ENCODE data around the gene TLR9.

Gene TLR9

GRCh38 chr3:52173101-52173500 is 52.3 kb downstream of the TLR9 start:
- DNase-seq (ENCODE audit: low spot score): no peak

- no peak for DNase-seq (ENCODE audit: low spot score)
Measured at GRCh38 chr3:52172262-52172757, 53.1 kb downstream of the TLR9 start.

DNA sequence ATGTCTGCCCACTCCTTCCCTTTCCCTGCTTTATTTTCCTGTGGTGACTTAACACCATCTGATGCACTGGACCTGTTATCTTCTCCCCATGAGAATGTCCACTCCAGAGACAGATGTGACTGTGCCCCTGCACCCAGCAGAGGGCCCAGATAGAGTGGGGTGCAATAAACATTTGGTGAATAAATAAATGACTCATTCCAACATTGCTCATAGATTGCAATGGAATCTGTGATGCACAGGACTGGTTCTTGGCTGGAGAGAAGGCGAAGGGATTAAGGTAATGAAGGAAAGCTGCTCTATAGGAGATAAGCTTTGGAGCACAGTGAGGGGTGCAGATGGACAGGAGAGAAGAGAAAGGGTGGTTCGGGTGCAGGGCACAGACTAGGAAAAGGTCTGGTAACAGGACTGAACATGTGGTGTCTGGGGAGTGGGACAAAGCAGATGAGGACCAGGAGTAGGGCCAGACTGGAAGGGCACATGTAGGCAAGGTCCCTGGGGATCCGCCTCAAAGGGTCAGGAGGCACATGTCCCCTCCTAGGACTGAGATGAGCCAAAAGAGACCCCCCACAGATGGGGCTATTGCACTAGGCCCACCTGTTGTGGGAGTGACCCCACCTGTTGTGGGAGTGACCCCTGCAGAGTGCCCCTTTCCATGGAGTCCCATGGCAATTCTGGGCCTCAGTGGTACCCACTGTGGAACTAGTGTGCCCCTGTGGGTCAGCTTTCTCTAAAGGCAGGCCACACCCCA is 53.8 kb downstream of the TLR9 start:
- DNase-seq (ENCODE audit: low spot score): no peak

All from activated CD4-positive, alpha-beta T cell treated with anti-CD3 and anti-CD28 coated beads, Interleukin-2, Interleukin-4, amounts not matched to agents 100 ng/mL and 50 ng/mL, durations not matched to agents 16 hours and 8 hours (primary cell).